Liver (tissue), 9 donors: ENCODE results near the gene TXNL1. TPM values are rescaled to one million over a fixed set of nuclear protein-coding genes. Genes with fewer than 3 reads are reported as not detected.

Experiments
- DNase-seq: peaks from one replicate; pipeline ENCODE4 v3.0.0-alpha.2; 2017; ENCODE audit warnings: low spot score
- H3K27ac ChIP-seq, 2 donors: one replicate each; pipeline ENCODE4 v1.7.0; 2013; ENCODE audit warnings: inconsistent platforms in 2 of 2, low read length in 2 of 2, control low read depth in 1 of 2, low read depth in 1 of 2, mild to moderate bottlenecking in 1 of 2
- H3K27me3 ChIP-seq, 4 donors: one replicate each; pipeline versions ENCODE4 v1.6.1 to v1.7.0; 2013; ENCODE audit warnings: low read length in 3 of 4, inconsistent platforms in 1 of 4, mild to moderate bottlenecking in 1 of 4, moderate library complexity in 1 of 4; ENCODE audit not compliant: control insufficient read depth in 4 of 4, insufficient read depth in 4 of 4
- H3K36me3 ChIP-seq, 4 donors: one replicate each; pipeline versions ENCODE4 v1.6.1 to v1.7.0; 2013; ENCODE audit warnings: low read length in 3 of 4, mild to moderate bottlenecking in 3 of 4, low read depth in 1 of 4, moderate library complexity in 1 of 4; ENCODE audit not compliant: control insufficient read depth in 4 of 4, insufficient read depth in 3 of 4
- H3K4me1 ChIP-seq, 4 donors: one replicate each; pipeline versions ENCODE4 v1.6.1 to v1.7.0; 2013; ENCODE audit warnings: low read length in 3 of 4, mild to moderate bottlenecking in 3 of 4, moderate library complexity in 1 of 4; ENCODE audit not compliant: control insufficient read depth in 4 of 4, insufficient read depth in 4 of 4
- H3K4me3 ChIP-seq, 3 donors: one replicate each; pipeline versions ENCODE4 v1.6.1 to v1.7.0; 2013; ENCODE audit warnings: low read length in 3 of 3, control low read depth in 1 of 3, low read depth in 1 of 3, mild to moderate bottlenecking in 1 of 3
- H3K9ac ChIP-seq, 2 donors: one replicate each; pipeline ENCODE4 v1.7.0; 2013; ENCODE audit warnings: low read length in 2 of 2, mild to moderate bottlenecking in 2 of 2, moderate library complexity in 2 of 2, control low read depth in 1 of 2, low read depth in 1 of 2
- H3K9me3 ChIP-seq, 4 donors: one replicate each; pipeline versions ENCODE4 v1.6.1 to v1.7.0; 2013; ENCODE audit warnings: low read length in 3 of 4; ENCODE audit not compliant: control insufficient read depth in 4 of 4
- EGR1 ChIP-seq, 2 donors: IDR thresholded peaks; 2 replicates each; pipeline ENCODE4 v1.6.1; 2016 to 2018; ENCODE audit warnings: antibody characterized with exemption in 2 of 2, low read depth in 2 of 2
- FOXA2 ChIP-seq: IDR thresholded peaks from 2 replicates; pipeline ENCODE4 v1.6.1; 2016; ENCODE audit warnings: antibody characterized with exemption
- GABPA ChIP-seq, 2 donors: IDR thresholded peaks in 1 of 2; conservative IDR thresholded peaks in 1 of 2; 2 replicates each; pipeline ENCODE4 v1.6.1; 2016; ENCODE audit warnings: antibody characterized with exemption in 2 of 2, mild to moderate bottlenecking in 1 of 2, moderate library complexity in 1 of 2
- HNF4A ChIP-seq, 2 donors: conservative IDR thresholded peaks; 2 replicates each; pipeline ENCODE4 v1.6.1; 2016; ENCODE audit warnings: antibody characterized with exemption in 2 of 2, mild to moderate bottlenecking in 2 of 2
- HNF4G ChIP-seq: IDR thresholded peaks from 2 replicates; pipeline ENCODE4 v1.6.1; 2016; ENCODE audit warnings: antibody characterized with exemption
- JUND ChIP-seq, 2 donors: IDR thresholded peaks; 2 replicates each; pipeline ENCODE4 v1.6.1; 2016; ENCODE audit warnings: antibody characterized with exemption in 2 of 2
- MAX ChIP-seq: IDR thresholded peaks from 2 replicates; pipeline ENCODE4 v1.6.1; 2016; ENCODE audit warnings: antibody characterized with exemption
- NR2F2 ChIP-seq: IDR thresholded peaks from 2 replicates; pipeline ENCODE4 v1.6.1; 2016; ENCODE audit warnings: antibody characterized with exemption
- REST ChIP-seq: IDR thresholded peaks from 2 replicates; pipeline ENCODE4 v1.6.1; 2016; ENCODE audit warnings: antibody characterized with exemption, mild to moderate bottlenecking
- SP1 ChIP-seq: IDR thresholded peaks from 2 replicates; pipeline ENCODE4 v1.6.1; 2018; ENCODE audit warnings: antibody characterized with exemption, mild to moderate bottlenecking
- YY1 ChIP-seq: IDR thresholded peaks from 2 replicates; pipeline ENCODE4 v1.6.1; 2016; ENCODE audit warnings: antibody characterized with exemption, mild to moderate bottlenecking
- WGBS: extraction: QIAGEN DNeasy Blood & Tissue Kit; methylation state at CpG from one replicate; pipeline ENCODE4 v1.1.7; 2013; 5-methylcytosine and 5-hydroxymethylcytosine counted together
- polyA plus RNA-seq, 2 donors: library from polyadenylated mRNA; stranded (reverse) in 1 of 2; unstranded in 1 of 2; fragments of 200-250 nt in 1 of 2; fragments of >200 nt in 1 of 2; fragmentation: Nextera tagmentation in 1 of 2; extraction: Ambion mirVana in 1 of 2; gene quantifications; one replicate each; pipeline versions ENCODE4 v1.2.1 to v1.2.3, GENCODE V29; 2013 to 2015
- total RNA-seq, 2 donors: library from RNA; depleted of rRNA; stranded (reverse); fragments of >200 nt; gene quantifications; one replicate each; pipeline ENCODE4 v1.2.3, GENCODE V29; 2014
- TF ChIP-seq, protein P1 (sequence below): IDR thresholded peaks from 2 replicates; pipeline ENCODE4 v1.6.1; 2016; ENCODE audit warnings: antibody characterized with exemption
- TF ChIP-seq, protein P2 (sequence below): fragments of 150-350 bp; IDR thresholded peaks from 2 replicates; pipeline ENCODE4 v1.5.1; 2017; ENCODE audit warnings: improper control_type of control experiment, low read depth, low read length; ENCODE audit not compliant: missing input control
- donor health status: healthy.
- donor health status: healthy.
- donor health status: healthy.
- donor health status: healthy.
- donor health status: healthy.

TXNL1 gene
- total and polyA plus RNA-seq, 4 donors = 23.1 to 65.7 (median 33.9) TPM

GRCh38 chr18:56662502-56662901 lies 24.1 kb upstream of the TXNL1 start:
- Histone ChIP-seq H3K4me3 (no peak overlapping the region), H3K36me3 (no peaks in the 10 kb centered on the region)

DNA sequence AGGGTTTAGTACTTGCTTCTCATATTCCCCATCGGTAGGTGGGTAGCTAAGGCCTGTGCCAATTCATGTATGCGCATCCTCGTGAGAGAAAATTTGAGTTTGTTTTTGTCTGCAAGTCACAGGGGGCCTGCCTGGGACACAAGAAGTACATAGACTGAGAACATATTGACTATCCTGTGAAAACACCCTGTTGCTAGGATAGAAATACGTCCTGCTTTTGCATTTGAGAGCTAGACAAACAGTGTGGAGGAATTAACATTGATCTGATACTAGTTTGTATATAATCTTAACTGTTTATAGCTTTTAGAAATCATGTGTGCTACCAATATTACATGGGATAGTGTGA lies 23.6 kb upstream of the TXNL1 start:
- Histone ChIP-seq H3K27me3 (no peaks in the 10 kb centered on the region), H3K4me3 (no peak overlapping the region), H3K4me1 (peaks cover 0 to 1% (median 0%) of the 10 kb centered on the region in 4 donors), H3K27ac (no peak overlapping the region), H3K9me3 (no peaks in the 10 kb centered on the region), H3K9ac (no peak overlapping the region), H3K36me3 (no peaks in the 10 kb centered on the region)
- 44% methylated on average over 4 of the region's 4 CpGs for WGBS
- DNase-seq = no peak
- no peak for TF ChIP-seq EGR1 (IDR thresholded peaks at IDR 0.05; ENCODE audit: low read depth in 2 of 2)
- TF ChIP-seq REST = no peak
- no peak for TF ChIP-seq HNF4G
- no peak for TF ChIP-seq GABPA (IDR thresholded peaks at IDR 0.05 in 1 of 2, conservative IDR thresholded peaks at IDR 0.05 in 1 of 2)
- TF ChIP-seq HNF4A (conservative IDR thresholded peaks at IDR 0.05) = no peak

More at GRCh38 chr18:56662502-56662901, 24.1 kb upstream of the TXNL1 start:
- 86% methylated on average over 5 of the region's 5 CpGs for WGBS
- DNase-seq = no peak
- H3K9ac ChIP-seq = no peak overlapping the region
- TF ChIP-seq FOXA2 (no peak), JUND (IDR thresholded peaks at IDR 0.05) (no peak), MAX (no peak), SP1 (no peak), YY1 (no peak), HNF4G (no peak), NR2F2 (no peak), GABPA (IDR thresholded peaks at IDR 0.05 in 1 of 2, conservative IDR thresholded peaks at IDR 0.05 in 1 of 2) (no peak)
- TF ChIP-seq, protein P1, sequence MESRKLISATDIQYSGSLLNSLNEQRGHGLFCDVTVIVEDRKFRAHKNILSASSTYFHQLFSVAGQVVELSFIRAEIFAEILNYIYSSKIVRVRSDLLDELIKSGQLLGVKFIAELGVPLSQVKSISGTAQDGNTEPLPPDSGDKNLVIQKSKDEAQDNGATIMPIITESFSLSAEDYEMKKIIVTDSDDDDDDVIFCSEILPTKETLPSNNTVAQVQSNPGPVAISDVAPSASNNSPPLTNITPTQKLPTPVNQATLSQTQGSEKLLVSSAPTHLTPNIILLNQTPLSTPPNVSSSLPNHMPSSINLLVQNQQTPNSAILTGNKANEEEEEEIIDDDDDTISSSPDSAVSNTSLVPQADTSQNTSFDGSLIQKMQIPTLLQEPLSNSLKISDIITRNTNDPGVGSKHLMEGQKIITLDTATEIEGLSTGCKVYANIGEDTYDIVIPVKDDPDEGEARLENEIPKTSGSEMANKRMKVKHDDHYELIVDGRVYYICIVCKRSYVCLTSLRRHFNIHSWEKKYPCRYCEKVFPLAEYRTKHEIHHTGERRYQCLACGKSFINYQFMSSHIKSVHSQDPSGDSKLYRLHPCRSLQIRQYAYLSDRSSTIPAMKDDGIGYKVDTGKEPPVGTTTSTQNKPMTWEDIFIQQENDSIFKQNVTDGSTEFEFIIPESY = no peak
- TF ChIP-seq, protein P2, sequence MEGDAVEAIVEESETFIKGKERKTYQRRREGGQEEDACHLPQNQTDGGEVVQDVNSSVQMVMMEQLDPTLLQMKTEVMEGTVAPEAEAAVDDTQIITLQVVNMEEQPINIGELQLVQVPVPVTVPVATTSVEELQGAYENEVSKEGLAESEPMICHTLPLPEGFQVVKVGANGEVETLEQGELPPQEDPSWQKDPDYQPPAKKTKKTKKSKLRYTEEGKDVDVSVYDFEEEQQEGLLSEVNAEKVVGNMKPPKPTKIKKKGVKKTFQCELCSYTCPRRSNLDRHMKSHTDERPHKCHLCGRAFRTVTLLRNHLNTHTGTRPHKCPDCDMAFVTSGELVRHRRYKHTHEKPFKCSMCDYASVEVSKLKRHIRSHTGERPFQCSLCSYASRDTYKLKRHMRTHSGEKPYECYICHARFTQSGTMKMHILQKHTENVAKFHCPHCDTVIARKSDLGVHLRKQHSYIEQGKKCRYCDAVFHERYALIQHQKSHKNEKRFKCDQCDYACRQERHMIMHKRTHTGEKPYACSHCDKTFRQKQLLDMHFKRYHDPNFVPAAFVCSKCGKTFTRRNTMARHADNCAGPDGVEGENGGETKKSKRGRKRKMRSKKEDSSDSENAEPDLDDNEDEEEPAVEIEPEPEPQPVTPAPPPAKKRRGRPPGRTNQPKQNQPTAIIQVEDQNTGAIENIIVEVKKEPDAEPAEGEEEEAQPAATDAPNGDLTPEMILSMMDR = no peak
- H3K9me3 ChIP-seq = no peaks in the 10 kb centered on the region
- H3K27ac ChIP-seq = no peak overlapping the region
- peaks cover 0 to 1% (median 0%) of the 10 kb centered on the region in 4 donors for H3K4me1 ChIP-seq
- H3K27me3 ChIP-seq = no peaks in the 10 kb centered on the region
